Panc1 (cell line): ENCODE data around the gene INPP5A. TPM values are rescaled to one million over a fixed set of nuclear protein-coding genes. Genes with fewer than 3 reads are reported as not detected.

Experiments used
- ATAC-seq: fragments of 200-7000 bp; cut with Tn5 transposase; 2 replicates; pipeline ENCODE4 v1.9.1; 2020; ENCODE audit warnings: mild to moderate bottlenecking, moderate library complexity
- BruUV-seq: library from RNA; stranded (reverse); fragments of 400-500 nt; replicated peaks from 2 replicates; lab custom pipeline; 2021; lab: Mats Ljungman, UMichigan
- CTCF ChIA-PET: fragments of 300-600 bp; sonication (Branson Sonifier 250); formaldehyde crosslinking; loops from one replicate; lab custom pipeline; 2022; ENCODE audit warnings: antibody characterized with exemption; lab: Charles Lee
- POLR2A ChIA-PET: fragments of 300-600 bp; sonication (Branson Sonifier 250); formaldehyde crosslinking; loops from one replicate; lab custom pipeline; 2022; ENCODE audit warnings: antibody characterized with exemption; lab: Charles Lee
- DNase-seq: peaks from one replicate; pipeline ENCODE4 v3.0.0-alpha.2; 2010; ENCODE audit warnings: low read depth, low spot score
- H3K27ac ChIP-seq: 2 replicates; pipeline ENCODE4 v1.5.1; 2011; ENCODE audit warnings: mild to moderate bottlenecking, low read length, inconsistent platforms
- H3K27me3 ChIP-seq: fragments of 200-500 bp; sonication (Bioruptor generic); 2 replicates; pipeline ENCODE4 v1.6.0; 2014; ENCODE audit warnings: low read length, inconsistent platforms; ENCODE audit not compliant: control insufficient read depth, insufficient read depth
- H3K36me3 ChIP-seq: fragments of 200-500 bp; sonication (Bioruptor generic); 2 replicates; pipeline ENCODE4 v1.5.1; 2014; ENCODE audit warnings: inconsistent platforms, mild to moderate bottlenecking, low read length, moderate library complexity; ENCODE audit not compliant: control insufficient read depth, insufficient read depth
- H3K4me1 ChIP-seq: 2 replicates; pipeline ENCODE4 v1.5.1; 2011; ENCODE audit warnings: inconsistent platforms, mild to moderate bottlenecking, low read length, moderate library complexity; ENCODE audit not compliant: control insufficient read depth, insufficient read depth
- H3K4me3 ChIP-seq, 2 experiments: 2 replicates each; pipeline ENCODE4 v1.5.1; 2011 to 2012; ENCODE audit warnings: low read depth in 2 of 2, low read length in 2 of 2, mild to moderate bottlenecking in 2 of 2, inconsistent platforms in 1 of 2, moderate library complexity in 1 of 2
- H3K9me3 ChIP-seq: fragments of 200-500 bp; sonication (Bioruptor generic); 2 replicates; pipeline ENCODE4 v1.5.1; 2014; ENCODE audit warnings: low read depth, mild to moderate bottlenecking, inconsistent platforms, low read length, moderate library complexity; ENCODE audit not compliant: control insufficient read depth, insufficient read depth
- POLR2AphosphoS5 ChIP-seq: IDR thresholded peaks from 2 replicates; pipeline ENCODE4 v1.6.1; 2012; ENCODE audit warnings: mild to moderate bottlenecking, low read depth, low read length, moderate library complexity
- SIN3A ChIP-seq: IDR thresholded peaks from 2 replicates; pipeline ENCODE4 v1.6.1; 2012; ENCODE audit warnings: low read depth, mild to moderate bottlenecking, low read length, moderate library complexity, borderline replicate concordance; ENCODE audit not compliant: insufficient read depth
- TCF7L2 ChIP-seq: IDR thresholded peaks from 2 replicates; pipeline ENCODE4 v1.6.1; 2011; ENCODE audit warnings: mild to moderate bottlenecking, low read depth, low read length, inconsistent platforms
- in situ Hi-C: cut with HindIII; loops from 2 replicates; pipeline ENCODE4 v1.10.0; 2016; ENCODE audit warnings: low sequenced_read_pairs, low pct_unique_long_range_greater_than_20kb
- intact Hi-C: fragments of 100-400 bp; cut with micrococcal nuclease; formaldehyde crosslinking; loops from one replicate; pipeline ENCODE4 v1.10.0; 2022; ENCODE audit not compliant: unreplicated experiment
- total RNA-seq: library from RNA; stranded (reverse); gene quantifications from one replicate; pipeline ENCODE4 v1.2.1, GENCODE V29; 2021; ENCODE audit not compliant: unreplicated experiment
- TF ChIP-seq, protein P1 (sequence below): fragments of 450-650 bp; IDR thresholded peaks from 2 replicates; pipeline ENCODE4 v1.5.1; 2017; ENCODE audit warnings: mild to moderate bottlenecking
- TF ChIP-seq, protein P2 (sequence below), 2 experiments: IDR thresholded peaks; 2 replicates each; pipeline ENCODE4 v1.6.1; 2011 to 2012; ENCODE audit warnings: low read depth in 2 of 2, control low read depth in 1 of 2, low read length in 1 of 2, mild to moderate bottlenecking in 1 of 2, moderate library complexity in 1 of 2; ENCODE audit not compliant: insufficient read depth in 1 of 2

INPP5A gene
- total RNA-seq, 1 experiment from 2014 or later: 60.0 TPM

DNA sequence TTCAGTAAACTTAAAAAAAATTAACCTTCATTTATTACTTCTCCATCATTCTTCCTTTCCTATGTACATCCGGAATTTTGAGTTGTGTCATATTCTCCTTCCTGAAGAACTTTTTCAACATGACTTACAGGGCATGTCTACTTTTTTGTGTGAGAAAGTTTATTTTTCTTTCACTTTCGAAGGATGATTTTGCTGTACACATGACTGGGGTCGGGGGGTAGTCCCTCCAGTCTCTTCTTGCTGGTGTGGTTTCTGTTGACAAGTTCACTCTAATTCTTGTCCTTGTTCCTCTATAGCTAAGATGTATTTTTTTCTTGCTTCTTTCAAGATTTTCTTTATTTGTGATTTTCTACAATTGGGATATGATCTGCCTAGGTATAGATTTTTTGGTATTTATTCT, 55.8 kb downstream of the INPP5A start:
- Histone ChIP-seq H3K9me3 (no peaks in the 10 kb centered on the region), H3K27ac (no peak overlapping the region), H3K4me3 (no peak overlapping the region), H3K4me1 (peaks cover 23% of the 10 kb centered on the region), H3K27me3 (no peaks in the 10 kb centered on the region), H3K36me3 (no peaks in the 10 kb centered on the region)
- ChIA-PET POLR2A (no interaction called here), CTCF (no interaction called here)
- TF ChIP-seq, protein P1, sequence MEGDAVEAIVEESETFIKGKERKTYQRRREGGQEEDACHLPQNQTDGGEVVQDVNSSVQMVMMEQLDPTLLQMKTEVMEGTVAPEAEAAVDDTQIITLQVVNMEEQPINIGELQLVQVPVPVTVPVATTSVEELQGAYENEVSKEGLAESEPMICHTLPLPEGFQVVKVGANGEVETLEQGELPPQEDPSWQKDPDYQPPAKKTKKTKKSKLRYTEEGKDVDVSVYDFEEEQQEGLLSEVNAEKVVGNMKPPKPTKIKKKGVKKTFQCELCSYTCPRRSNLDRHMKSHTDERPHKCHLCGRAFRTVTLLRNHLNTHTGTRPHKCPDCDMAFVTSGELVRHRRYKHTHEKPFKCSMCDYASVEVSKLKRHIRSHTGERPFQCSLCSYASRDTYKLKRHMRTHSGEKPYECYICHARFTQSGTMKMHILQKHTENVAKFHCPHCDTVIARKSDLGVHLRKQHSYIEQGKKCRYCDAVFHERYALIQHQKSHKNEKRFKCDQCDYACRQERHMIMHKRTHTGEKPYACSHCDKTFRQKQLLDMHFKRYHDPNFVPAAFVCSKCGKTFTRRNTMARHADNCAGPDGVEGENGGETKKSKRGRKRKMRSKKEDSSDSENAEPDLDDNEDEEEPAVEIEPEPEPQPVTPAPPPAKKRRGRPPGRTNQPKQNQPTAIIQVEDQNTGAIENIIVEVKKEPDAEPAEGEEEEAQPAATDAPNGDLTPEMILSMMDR: no peak
- TF ChIP-seq SIN3A (no peak), TCF7L2 (no peak)
- TF ChIP-seq, protein P2, sequence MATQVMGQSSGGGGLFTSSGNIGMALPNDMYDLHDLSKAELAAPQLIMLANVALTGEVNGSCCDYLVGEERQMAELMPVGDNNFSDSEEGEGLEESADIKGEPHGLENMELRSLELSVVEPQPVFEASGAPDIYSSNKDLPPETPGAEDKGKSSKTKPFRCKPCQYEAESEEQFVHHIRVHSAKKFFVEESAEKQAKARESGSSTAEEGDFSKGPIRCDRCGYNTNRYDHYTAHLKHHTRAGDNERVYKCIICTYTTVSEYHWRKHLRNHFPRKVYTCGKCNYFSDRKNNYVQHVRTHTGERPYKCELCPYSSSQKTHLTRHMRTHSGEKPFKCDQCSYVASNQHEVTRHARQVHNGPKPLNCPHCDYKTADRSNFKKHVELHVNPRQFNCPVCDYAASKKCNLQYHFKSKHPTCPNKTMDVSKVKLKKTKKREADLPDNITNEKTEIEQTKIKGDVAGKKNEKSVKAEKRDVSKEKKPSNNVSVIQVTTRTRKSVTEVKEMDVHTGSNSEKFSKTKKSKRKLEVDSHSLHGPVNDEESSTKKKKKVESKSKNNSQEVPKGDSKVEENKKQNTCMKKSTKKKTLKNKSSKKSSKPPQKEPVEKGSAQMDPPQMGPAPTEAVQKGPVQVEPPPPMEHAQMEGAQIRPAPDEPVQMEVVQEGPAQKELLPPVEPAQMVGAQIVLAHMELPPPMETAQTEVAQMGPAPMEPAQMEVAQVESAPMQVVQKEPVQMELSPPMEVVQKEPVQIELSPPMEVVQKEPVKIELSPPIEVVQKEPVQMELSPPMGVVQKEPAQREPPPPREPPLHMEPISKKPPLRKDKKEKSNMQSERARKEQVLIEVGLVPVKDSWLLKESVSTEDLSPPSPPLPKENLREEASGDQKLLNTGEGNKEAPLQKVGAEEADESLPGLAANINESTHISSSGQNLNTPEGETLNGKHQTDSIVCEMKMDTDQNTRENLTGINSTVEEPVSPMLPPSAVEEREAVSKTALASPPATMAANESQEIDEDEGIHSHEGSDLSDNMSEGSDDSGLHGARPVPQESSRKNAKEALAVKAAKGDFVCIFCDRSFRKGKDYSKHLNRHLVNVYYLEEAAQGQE (IDR thresholded peaks at IDR 0.05; ENCODE audit: insufficient read depth in 1 of 2, low read depth in 2 of 2, low read length in 1 of 2): no peak
- no TSS peak for BruUV-seq
- in situ Hi-C loops: no loop called here
- intact Hi-C loops: no loop called here
- ATAC-seq (no peak), DNase-seq (no peak)

DNA sequence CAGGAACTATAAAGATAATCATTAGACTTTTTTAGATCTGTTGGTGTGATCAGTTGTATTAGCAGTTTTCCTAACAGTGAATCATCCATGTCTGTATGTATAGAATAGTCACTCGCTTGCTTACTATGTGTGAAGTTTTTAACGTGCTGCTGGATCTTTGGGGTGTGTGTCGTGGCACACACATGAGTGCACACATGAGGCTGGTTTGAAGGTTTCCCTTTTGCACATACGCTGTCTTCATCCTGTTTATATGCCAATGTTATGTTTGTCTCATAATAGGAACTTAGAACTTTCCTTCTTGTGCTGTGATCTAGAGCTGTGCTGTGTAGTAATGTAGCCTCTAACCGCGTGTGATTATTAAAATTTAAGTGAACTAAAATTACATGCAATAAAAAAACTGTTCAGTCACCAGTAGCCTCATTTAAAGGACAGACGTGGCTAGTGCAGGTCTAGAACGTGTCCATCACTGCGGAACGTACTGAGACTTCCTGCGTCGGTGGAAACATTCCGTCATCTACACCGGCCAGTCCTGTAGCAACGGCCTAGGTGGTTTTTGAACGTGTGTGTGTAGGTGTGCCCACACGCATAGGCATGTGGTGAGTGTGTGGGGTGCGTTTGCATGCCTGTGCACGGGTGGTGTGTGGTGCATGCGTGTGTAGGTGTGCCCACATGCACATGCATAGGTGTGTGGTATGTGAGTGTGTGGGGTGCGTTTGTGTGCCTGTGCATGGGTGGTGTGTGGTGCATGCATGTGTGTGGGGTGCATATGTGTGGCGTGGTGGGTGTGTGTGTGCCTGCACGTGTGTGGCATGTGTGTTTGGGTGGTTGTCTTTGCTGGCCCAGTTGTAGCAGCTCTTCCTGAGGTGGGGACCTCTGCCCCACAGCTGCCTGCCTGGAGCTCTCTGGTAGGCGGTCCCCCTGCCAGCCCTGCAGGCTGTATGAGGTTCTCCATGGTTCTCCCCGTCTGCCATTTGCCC, 56.6 kb downstream of the INPP5A start:
- H3K4me3 ChIP-seq: no peak overlapping the region
- no peaks in the 10 kb centered on the region for H3K36me3 ChIP-seq
- intact Hi-C loops (no loop called here), in situ Hi-C loops (no loop called here)
- no peaks in the 10 kb centered on the region for H3K9me3 ChIP-seq
- ATAC-seq (no peak), DNase-seq (no peak)
- H3K27ac ChIP-seq: no peak overlapping the region
- no peaks in the 10 kb centered on the region for H3K27me3 ChIP-seq
- POLR2A ChIA-PET: interaction anchor here (0.7 kb wide), 1 partner anchor 240 kb away, joined by 3 read pairs; no protein-coding TSS in a partner anchor
- TF ChIP-seq, protein P1: no peak
- TF ChIP-seq, protein P2 (IDR thresholded peaks at IDR 0.05; ENCODE audit: insufficient read depth in 1 of 2, low read depth in 2 of 2, low read length in 1 of 2): no peak
- no peak for TF ChIP-seq SIN3A
- TF ChIP-seq TCF7L2: no peak
- TF ChIP-seq POLR2AphosphoS5: no peak
- CTCF ChIA-PET: no interaction called here
- no TSS peak for BruUV-seq
- H3K4me1 ChIP-seq: peaks cover 23% of the 10 kb centered on the region
